ENCODE measurements around the gene REG1A.

Gene REG1A

DNA sequence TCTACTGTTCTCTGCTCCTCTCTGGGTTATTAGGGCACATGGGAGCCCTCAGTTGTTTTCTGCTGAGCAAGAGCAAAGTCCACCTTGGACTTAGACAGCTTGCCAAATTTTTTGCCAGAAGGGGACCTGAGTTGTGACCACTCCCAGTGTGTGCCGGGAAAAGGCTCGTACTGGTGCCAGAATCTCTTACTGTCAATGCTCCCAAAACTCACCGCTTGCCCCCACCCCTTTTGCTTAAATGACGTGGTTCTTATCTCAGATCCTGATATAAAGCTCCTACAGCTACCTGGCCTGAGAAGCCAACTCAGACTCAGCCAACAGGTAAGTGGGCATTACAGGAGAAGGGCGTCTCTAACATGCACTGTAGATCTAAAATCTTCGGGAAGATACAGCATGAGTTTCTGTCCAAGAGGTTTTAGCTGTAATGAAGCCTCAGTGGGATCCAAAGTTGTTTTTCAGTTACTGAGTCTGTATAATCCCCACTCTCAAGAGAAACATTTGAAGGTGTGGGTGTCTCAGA lies at the start of gene REG1A:
Gene REG1A (plus strand): TSS at position 295 of the 520 bp plus-strand sequence. CDS start 374 bp downstream, outside the sequence.
- no peak for DNase-seq

DNA sequence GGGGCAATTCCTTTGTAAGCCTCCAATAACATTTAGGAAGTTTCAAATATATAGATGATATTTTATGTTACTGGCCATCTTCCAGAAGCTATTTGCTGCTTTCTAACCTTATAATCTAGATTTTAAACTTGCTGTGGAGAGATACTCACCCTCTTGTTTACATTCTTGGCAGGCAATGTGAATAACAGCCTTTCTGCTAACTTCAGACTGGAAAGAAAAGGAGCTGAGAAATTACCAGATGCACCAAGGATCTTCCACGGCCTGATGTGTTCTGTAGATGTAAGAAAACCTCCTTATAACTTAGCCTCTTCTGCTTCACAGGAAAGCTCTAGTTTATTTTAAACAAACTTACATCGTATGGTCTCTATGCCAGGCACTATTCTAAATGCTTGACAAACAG lies 49.2 kb upstream of the REG1A start:
- no peak for DNase-seq

GRCh38 chr2:79082987-79083386 lies 37.3 kb upstream of the REG1A start:
- no peak for DNase-seq

DNA sequence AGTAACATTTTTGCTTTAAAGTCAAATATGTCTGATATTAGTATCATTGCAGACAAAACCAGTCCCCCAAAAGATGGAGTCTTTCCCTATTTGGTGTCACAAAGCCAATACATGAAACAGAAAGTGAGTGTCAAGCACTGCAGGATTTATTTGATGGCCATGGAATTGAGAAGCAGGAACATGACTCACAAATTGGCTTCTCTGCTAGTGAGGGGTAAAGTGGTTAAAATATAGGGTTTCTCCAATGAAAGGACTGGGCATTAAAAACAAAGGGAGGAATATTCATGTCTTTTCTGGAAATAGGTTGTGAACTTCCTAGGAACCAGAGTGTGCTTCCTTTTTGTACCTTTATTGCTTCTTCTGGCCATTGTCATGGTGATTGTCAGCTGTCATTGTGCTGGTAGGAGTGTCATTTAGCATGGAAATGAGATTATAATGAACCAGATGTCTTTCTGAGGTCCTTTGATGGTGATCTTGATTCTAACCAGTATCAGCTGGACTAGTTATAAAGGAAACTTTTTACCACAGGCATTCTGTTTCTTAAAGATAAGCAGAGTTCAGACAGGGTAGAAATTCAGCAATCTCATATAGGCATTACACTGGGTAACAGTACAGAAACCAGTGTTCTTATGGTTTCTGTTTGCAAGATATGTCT lies 36.6 kb upstream of the REG1A start:
- DNase-seq: no peak

DNA sequence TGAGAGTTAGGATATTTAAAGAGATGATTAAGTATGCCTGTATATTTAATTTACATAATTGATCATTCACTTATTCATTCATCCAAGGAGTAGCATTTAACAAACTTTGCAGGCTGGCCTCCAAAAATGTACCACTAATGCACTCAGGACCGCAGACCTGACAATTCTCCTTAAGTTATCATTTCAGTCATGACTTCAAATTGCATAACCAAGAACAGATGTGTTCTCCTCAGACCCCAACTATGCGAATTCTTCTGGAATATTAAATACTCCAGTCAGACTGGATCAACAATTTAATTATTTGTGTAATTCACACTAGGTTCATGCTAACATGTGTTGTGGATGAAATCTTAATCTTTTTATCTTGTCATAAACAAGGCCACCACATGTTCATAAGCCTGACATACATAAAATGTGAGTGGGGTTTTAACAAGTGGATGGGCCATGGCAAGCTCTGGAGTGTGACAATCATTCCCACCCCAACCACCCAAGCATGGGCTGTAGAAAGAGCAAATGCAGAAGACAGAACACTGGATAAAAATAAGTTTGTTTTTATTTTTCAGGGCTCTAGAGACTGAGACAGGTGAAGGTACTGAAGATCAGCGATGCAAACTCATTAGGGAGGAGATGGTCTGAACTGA lies 35.7 kb upstream of the REG1A start:
- DNase-seq: no peak

DNA sequence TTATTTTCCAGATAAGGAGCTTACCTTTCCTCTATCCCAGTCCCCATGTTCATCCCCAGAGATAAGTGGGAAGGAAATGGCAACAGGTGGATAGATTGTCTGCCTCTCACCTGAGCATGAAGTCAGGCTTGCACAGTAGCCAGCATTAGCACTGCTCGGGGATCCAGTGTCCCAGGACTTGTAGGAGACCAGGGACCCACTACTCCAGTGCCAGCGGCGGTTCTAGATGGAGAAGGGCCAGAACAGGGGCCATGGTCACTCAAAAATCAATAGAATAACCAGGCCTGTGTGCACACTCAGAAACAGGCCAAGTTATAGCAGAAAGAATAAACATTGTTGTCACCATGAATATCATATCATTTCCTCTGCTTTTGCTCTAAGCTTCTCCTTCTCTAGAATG lies 34.9 kb upstream of the REG1A start:
- no peak for DNase-seq

GRCh38 chr2:79086255-79086654 lies 34.0 kb upstream of the REG1A start:
- no peak for DNase-seq

- no peak for DNase-seq
These were observed 32.4 kb upstream of the REG1A start, which contains the start of gene REG1B for GRCh38 chr2:79087785-79088364. TSS of gene REG1B (minus strand) at chr2:79087993. CDS start at chr2:79087612, 381 bp downstream.

GRCh38 chr2:79090693-79091092 lies 29.6 kb upstream of the REG1A start:
- no peak for DNase-seq

DNA sequence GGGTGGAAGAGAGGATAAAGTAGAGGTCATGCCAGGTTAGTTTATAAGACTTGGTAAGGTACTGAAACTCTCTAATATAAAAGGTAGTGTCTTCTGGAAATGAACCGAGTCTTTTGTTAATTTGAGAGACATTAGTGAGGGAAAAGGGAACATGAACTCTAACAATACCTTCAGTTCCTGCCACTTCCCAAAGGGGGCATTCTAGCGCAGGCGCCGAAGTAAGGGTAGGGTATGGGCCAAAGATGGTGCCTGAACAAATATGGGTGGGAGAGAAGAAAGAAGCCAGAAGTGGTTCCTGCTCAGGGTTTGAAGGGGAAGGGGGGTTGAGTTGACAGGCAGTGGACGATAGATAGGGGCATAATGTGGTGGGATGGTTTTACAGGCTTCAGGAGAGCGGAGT lies 22.4 kb upstream of the REG1A start:
- no peak for DNase-seq

GRCh38 chr2:79099140-79099686 lies 21.1 kb upstream of the REG1A start:
- DNase-seq: no peak

GRCh38 chr2:79100285-79100684 lies 20.0 kb upstream of the REG1A start:
- DNase-seq: no peak

GRCh38 chr2:79101024-79101423 lies 19.3 kb upstream of the REG1A start:
- DNase-seq: no peak

DNA sequence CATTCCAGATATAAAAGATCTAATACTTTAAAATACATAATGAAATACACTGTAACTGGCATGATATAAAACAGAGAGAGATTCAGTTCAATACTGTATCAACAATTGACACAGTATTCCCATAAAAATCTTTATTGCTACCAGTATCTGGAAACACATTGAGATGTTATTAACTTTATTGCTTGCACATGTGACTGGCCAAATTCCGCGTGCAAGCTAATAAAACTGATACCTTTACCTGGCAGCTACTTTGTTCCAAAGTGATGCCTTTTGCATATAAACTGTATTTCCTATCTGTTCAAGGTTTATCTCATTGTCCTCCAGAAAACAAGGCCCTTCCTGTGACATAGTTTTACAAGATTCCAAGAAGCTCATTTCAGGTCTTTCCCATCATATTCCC lies 17.1 kb upstream of the REG1A start:
- no peak for DNase-seq

DNA sequence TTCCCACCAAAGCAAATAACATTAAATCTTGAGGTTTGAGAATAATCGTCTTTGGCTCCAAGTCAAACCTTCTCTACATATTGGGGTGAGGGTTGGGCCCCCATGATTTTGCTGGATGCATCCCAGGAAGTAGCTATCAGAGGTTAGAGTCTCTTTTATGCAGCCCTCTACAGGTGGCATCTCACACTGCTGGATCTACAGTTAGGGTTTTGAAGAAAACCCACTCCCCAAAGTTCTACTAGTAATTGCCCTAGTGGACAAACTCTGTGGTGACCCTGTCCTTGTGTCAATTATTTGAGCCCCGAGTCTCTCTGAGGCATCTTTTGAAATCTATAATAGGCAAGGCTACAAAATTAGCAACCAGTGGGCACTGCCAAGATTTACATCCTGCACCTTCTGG lies 15.0 kb upstream of the REG1A start:
- DNase-seq: no peak

DNA sequence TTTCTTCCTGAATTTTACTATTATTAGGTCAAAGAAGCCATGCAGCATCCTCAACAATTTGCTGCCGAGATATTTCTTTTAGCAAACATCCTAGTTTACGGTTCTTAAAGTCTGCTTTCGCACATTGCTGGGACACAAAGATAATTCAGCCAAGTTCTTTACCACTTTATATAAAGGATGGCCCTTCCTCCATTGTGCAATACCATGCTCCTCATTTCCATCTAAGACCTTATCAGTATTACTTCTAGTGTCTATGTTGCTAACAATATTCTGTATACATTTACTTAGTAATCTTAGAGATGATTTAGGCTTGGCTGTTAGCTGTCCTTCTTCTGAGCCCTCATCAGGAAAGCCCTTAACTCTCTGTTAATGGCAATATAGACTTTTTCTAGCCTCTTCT lies 8.0 kb upstream of the REG1A start:
- no peak for DNase-seq

- DNase-seq: no peak
These were observed 5.3 kb upstream of the REG1A start for GRCh38 chr2:79114797-79115494.

DNA sequence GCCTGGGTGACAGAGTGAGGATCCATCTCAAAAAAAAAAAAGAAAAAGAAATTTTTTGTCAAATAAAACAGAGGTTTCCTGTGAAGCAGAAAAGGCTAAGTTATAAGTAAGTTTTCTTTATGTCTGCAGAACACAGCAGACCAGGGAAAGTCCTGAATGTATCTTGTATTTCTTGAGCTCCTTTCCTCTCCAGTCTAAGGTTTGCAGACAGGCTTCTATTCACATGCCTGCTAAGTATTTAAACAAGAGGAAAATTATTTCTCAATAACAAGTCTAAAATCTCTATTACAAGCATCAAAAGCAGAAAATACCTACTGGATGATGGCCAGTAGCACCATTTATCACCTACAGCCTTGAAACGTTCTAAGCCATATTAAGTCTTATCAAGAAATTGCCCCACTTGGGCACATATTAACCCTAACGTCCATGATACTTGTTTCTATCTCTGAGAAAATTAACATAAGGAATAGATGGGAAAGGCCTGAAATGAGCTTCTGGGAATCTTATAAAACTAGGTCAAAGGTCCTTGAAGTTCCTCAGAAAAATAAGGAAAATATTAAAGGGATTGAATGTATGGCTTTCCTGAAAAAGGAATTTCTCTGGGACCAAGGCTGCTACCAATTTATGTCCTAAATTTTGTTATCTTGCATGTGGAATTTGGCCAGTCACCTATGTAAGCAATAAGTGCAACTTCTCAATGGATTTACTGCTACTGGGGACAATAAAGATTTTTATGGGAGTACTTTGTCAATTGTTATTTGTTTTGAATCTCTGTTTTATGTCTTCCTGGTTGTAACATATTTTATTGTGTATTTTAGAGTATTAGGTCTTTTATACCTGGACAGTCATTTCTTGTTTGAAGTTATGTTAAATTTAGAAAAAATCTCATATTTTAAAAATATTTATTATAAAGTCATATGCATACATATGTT lies 3.0 kb upstream of the REG1A start:
- DNase-seq: no peak

GRCh38 chr2:79122676-79123075 lies 2.4 kb downstream of the REG1A start:
- DNase-seq: no peak

DNA sequence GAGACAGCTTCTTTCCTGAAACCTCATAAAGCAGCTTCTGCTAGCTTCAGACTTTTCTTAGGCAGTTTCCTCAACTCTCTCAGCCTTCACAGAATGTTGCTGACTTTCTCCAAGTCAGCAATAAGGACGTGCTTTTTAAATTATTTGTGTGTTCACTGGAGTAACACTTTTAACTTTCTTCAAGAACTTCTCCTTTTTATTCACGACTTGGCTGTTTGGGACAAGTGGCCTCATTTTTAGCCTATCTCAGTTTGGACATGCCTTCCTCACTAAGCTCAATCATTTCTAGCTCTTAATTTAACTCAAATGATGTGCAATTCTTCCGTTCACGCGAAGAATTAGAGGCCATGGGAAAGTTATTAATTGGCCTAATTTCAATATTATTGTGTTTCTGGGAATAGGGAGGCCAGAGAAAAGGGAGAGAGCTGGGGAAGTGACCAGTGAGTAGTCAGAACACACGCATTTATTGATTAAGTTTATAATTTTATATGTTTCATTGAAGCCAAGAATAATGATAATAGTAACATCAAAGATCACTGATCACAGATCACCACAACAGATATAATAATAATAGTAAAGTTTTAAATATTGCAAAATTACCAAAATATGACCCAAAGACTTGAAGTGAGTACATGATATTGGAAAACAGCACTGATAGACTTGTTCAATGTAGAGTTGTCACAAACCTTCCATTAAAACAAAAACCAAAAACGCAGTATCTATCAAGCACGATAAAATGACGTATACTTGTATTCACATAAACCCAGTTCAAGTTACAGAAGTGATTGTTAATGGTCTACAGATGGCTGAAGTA lies 4.8 kb downstream of the REG1A start:
- DNase-seq: no peak

DNA sequence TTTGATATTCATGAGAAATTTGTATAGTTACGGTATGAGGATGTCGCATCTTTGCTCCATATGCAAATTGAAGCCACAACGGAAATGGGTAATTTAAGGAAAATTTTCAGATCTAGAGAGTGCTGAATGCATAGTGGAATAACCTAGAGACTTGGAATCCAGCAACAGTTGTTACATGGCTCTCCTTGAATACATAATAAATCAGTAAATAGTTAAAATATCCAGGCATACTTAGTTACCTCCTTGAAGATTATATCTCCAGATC lies 5.4 kb downstream of the REG1A start:
- no peak for DNase-seq
